Natural killer cell (primary cell): ENCODE results near the gene ATP8B2. TPM values are rescaled to one million over a fixed set of nuclear protein-coding genes. Genes with fewer than 3 reads are reported as not detected.
"Not testable (repeated sequence)": the region's sequence is repeated elsewhere in the genome, so short reads cannot be mapped to it uniquely, and the experiment has no call there.

Experiments
- ATAC-seq, 3 donors: fragments of 150-1000 bp in 2 of 3; fragments of 200-7000 bp in 1 of 3; cut with Tn5 transposase; 1 replicate in 1 of 3; 2 replicates in 2 of 3; pipeline ENCODE4 v1.10.0; 2021; ENCODE audit warnings: mild to moderate bottlenecking in 2 of 3, moderate library complexity in 2 of 3
- DNase-seq, 2 donors: peaks; one replicate each; pipeline versions ENCODE4 v3.0.0 to v3.0.0-alpha.2; 2013 to 2021; ENCODE audit warnings: mixed read lengths in 1 of 2
- H3K27ac ChIP-seq: one replicate; pipeline ENCODE4 v1.5.1; 2013; ENCODE audit warnings: mild to moderate bottlenecking, low read length
- H3K27me3 ChIP-seq: one replicate; pipeline ENCODE4 v1.6.1; 2013; ENCODE audit warnings: low read length; ENCODE audit not compliant: control insufficient read depth, insufficient read depth
- H3K36me3 ChIP-seq: one replicate; pipeline ENCODE4 v1.6.1; 2013; ENCODE audit warnings: low read length; ENCODE audit not compliant: control insufficient read depth, insufficient read depth
- H3K4me1 ChIP-seq: one replicate; pipeline ENCODE4 v1.6.1; 2013; ENCODE audit warnings: low read length; ENCODE audit not compliant: control insufficient read depth, insufficient read depth
- H3K4me3 ChIP-seq: one replicate; pipeline ENCODE4 v1.5.1; 2013; ENCODE audit warnings: low read length
- H3K9me3 ChIP-seq: one replicate; pipeline ENCODE4 v1.6.1; 2013; ENCODE audit warnings: low read length; ENCODE audit not compliant: control insufficient read depth, insufficient read depth
- H3K27ac Mint-ChIP-seq, 2 donors: one replicate each; pipeline ENCODE4 v1.8.0; 2022; ENCODE audit warnings: mild to moderate bottlenecking in 2 of 2, mixed read lengths in 2 of 2, moderate library complexity in 1 of 2
- H3K27me3 Mint-ChIP-seq, 2 donors: one replicate each; pipeline ENCODE4 v1.8.0; 2022; ENCODE audit warnings: low read depth in 2 of 2, mixed read lengths in 2 of 2
- H3K36me3 Mint-ChIP-seq: one replicate; pipeline ENCODE4 v1.8.0; 2022; ENCODE audit warnings: mixed read lengths
- H3K4me1 Mint-ChIP-seq, 2 donors: one replicate each; pipeline ENCODE4 v1.8.0; 2022; ENCODE audit warnings: mixed read lengths in 2 of 2
- H3K4me3 Mint-ChIP-seq: one replicate; pipeline ENCODE4 v1.8.0; 2022; ENCODE audit warnings: mild to moderate bottlenecking, moderate library complexity, mixed read lengths
- H3K9me3 Mint-ChIP-seq, 2 donors: one replicate each; pipeline ENCODE4 v1.8.0; 2022; ENCODE audit warnings: mixed read lengths in 2 of 2
- CTCF ChIP-seq: fragments of 200-600 bp; IDR thresholded peaks from one replicate; pipeline ENCODE4 v1.8.0; 2022; ENCODE audit warnings: antibody characterized with exemption
- WGBS: methylation state at CpG from one replicate; pipeline ENCODE4 v1.1.7; 2013; ENCODE audit warnings: missing lambda C conversion rate; ENCODE audit not compliant: insufficient coverage; 5-methylcytosine and 5-hydroxymethylcytosine counted together
- intact Hi-C: fragments of 100-400 bp; cut with micrococcal nuclease; formaldehyde crosslinking; loops from one replicate; pipeline ENCODE4 v1.14.2; 2022
- total RNA-seq, 4 donors: library from RNA; stranded (reverse); fragments of 120-200 nt in 1 of 4; gene quantifications; one replicate each; pipeline versions ENCODE4 v1.2.3 to v1.2.4, GENCODE V29; 2013 to 2022

ATP8B2 gene
- total RNA-seq, 3 donors from 2014 or later (not counting 1 experiment from before 2014, with no cell fraction given), result 47.8 to 67.5 (median 59.3) TPM

- H3K27me3 ChIP-seq, result no peaks in the 10 kb centered on the region
- 100% methylated on average over 1 of the region's 1 CpG for WGBS
- H3K4me3 ChIP-seq, result no peak overlapping the region
- no peaks in the 10 kb centered on the region for H3K36me3 Mint-ChIP-seq
- no peaks in the 10 kb centered on the region for H3K9me3 Mint-ChIP-seq
- no peak overlapping the region for H3K4me3 Mint-ChIP-seq
- no peaks in the 10 kb centered on the region for H3K9me3 ChIP-seq
- TF ChIP-seq CTCF, result no peak
- H3K4me1 Mint-ChIP-seq, result no peaks in the 10 kb centered on the region
- no peak for ATAC-seq
- H3K27ac ChIP-seq, result no peak overlapping the region
- H3K36me3 ChIP-seq, result no peaks in the 10 kb centered on the region
- H3K4me1 ChIP-seq, result no peaks in the 10 kb centered on the region
- no peak for DNase-seq
- H3K27me3 Mint-ChIP-seq, result peaks cover 5 to 7% of the 10 kb centered on the region in 2 donors
- no peak overlapping the region for H3K27ac Mint-ChIP-seq
- intact Hi-C loops, result no loop called here
Observed at GRCh38 chr1:154301582-154301981, 23.7 kb upstream of the ATP8B2 start.

- H3K9me3 Mint-ChIP-seq, result no peaks in the 10 kb centered on the region
- Histone ChIP-seq H3K4me1 (no peaks in the 10 kb centered on the region), H3K4me3 (no peak overlapping the region), H3K9me3 (no peaks in the 10 kb centered on the region), H3K27me3 (no peaks in the 10 kb centered on the region), H3K27ac (no peak overlapping the region), H3K36me3 (no peaks in the 10 kb centered on the region)
- no peak for DNase-seq
- H3K36me3 Mint-ChIP-seq, result no peaks in the 10 kb centered on the region
- 79% methylated on average over 9 of the region's 9 CpGs for WGBS
- no peak for ATAC-seq
- no peak overlapping the region for H3K4me3 Mint-ChIP-seq
- TF ChIP-seq CTCF, result no peak
- peaks cover 0 to 2% of the 10 kb centered on the region in 2 donors for H3K27me3 Mint-ChIP-seq
- intact Hi-C loops, result no loop called here
- no peaks in the 10 kb centered on the region for H3K4me1 Mint-ChIP-seq
- H3K27ac Mint-ChIP-seq, result no peak overlapping the region
Observed at GRCh38 chr1:154304664-154305337, 20.5 kb upstream of the ATP8B2 start.

GRCh38 chr1:154306151-154306550 is 19.2 kb upstream of the ATP8B2 start:
- ATAC-seq (no peak), DNase-seq (no peak)
- Histone ChIP-seq H3K27me3 (no peaks in the 10 kb centered on the region), H3K4me3 (no peak overlapping the region), H3K27ac (no peak overlapping the region), H3K36me3 (no peaks in the 10 kb centered on the region), H3K9me3 (no peaks in the 10 kb centered on the region), H3K4me1 (no peaks in the 10 kb centered on the region)
- Mint-ChIP-seq H3K4me1 (no peaks in the 10 kb centered on the region), H3K27me3 (no peaks in the 10 kb centered on the region), H3K4me3 (no peak overlapping the region), H3K27ac (no peak overlapping the region), H3K9me3 (no peaks in the 10 kb centered on the region), H3K36me3 (no peaks in the 10 kb centered on the region)
- intact Hi-C loops, result no loop called here
- no peak for TF ChIP-seq CTCF
- 79% methylated on average over 3 of the region's 3 CpGs for WGBS

GRCh38 chr1:154307670-154308270 is 17.6 kb upstream of the ATP8B2 start:
- H3K27ac Mint-ChIP-seq, H3K27me3 ChIP-seq, H3K9me3 ChIP-seq, H3K36me3 ChIP-seq, ATAC-seq, H3K27me3 Mint-ChIP-seq, H3K4me1 ChIP-seq, H3K9me3 Mint-ChIP-seq, H3K36me3 Mint-ChIP-seq, H3K4me3 ChIP-seq, H3K4me1 Mint-ChIP-seq, DNase-seq, H3K4me3 Mint-ChIP-seq, H3K27ac ChIP-seq, intact Hi-C loops: not testable (repeated sequence)
- 48% methylated on average over 4 of the region's 4 CpGs for WGBS

- H3K36me3 Mint-ChIP-seq, ATAC-seq, H3K9me3 Mint-ChIP-seq, H3K36me3 ChIP-seq, DNase-seq, H3K9me3 ChIP-seq, H3K27me3 ChIP-seq, H3K27me3 Mint-ChIP-seq, intact Hi-C loops, H3K4me1 ChIP-seq, H3K4me3 Mint-ChIP-seq, H3K4me1 Mint-ChIP-seq, H3K27ac Mint-ChIP-seq, H3K4me3 ChIP-seq, H3K27ac ChIP-seq: not testable (repeated sequence)
- 85% methylated on average over 6 of the region's 7 CpGs for WGBS
Observed at GRCh38 chr1:154309136-154309535, 16.2 kb upstream of the ATP8B2 start.
